Left ventricle myocardium inferior (tissue), 1 donor: ENCODE data around the gene SMC6. TPM values are rescaled to one million over a fixed set of nuclear protein-coding genes. Genes with fewer than 3 reads are reported as not detected.
A peak's percentile ranks its signal among the peaks of the same experiment; 100 is the strongest.

Experiments used
- DNase-seq: peaks from one replicate; pipeline ENCODE4 v3.0.0-alpha.2; 2020
- H3K27ac ChIP-seq: fragments of 200-600 bp; replicated peaks from 2 replicates; pipeline ENCODE4 v1.8.0; 2021
- H3K27me3 ChIP-seq: fragments of 200-600 bp; 2 replicates; pipeline ENCODE4 v1.8.0; 2021; ENCODE audit warnings: low read depth
- H3K36me3 ChIP-seq: fragments of 200-600 bp; 2 replicates; pipeline ENCODE4 v1.8.0; 2021
- H3K4me1 ChIP-seq: fragments of 200-600 bp; 2 replicates; pipeline ENCODE4 v1.8.0; 2021
- H3K4me3 ChIP-seq: fragments of 200-600 bp; 2 replicates; pipeline ENCODE4 v1.8.0; 2021; ENCODE audit warnings: mild to moderate bottlenecking, moderate library complexity
- H3K9me3 ChIP-seq: fragments of 200-600 bp; replicated peaks from 2 replicates; pipeline ENCODE4 v1.8.0; 2021
- intact Hi-C: fragments of 100-400 bp; cut with micrococcal nuclease; formaldehyde crosslinking; loops from one replicate; pipeline ENCODE4 v1.11.0; 2022
- total RNA-seq: library from RNA; stranded (reverse); fragmentation: NEBNext Ultra II Directional; extraction: Animal tissue kit (Norgen Biotek cat#: 25700); gene quantifications from one replicate; pipeline ENCODE4 v1.2.1, GENCODE V29; 2021
- TF ChIP-seq, protein P1 (sequence below): fragments of 200-600 bp; IDR thresholded peaks from 2 replicates; pipeline ENCODE4 v1.8.0; 2021; ENCODE audit warnings: antibody characterized with exemption, mild to moderate bottlenecking, borderline replicate concordance
- donor health status: DM: no; HTN: yes; CAD: no; lungs with severe emphysema.

Gene SMC6
- total RNA-seq, 1 donor from 2014 or later, result 13.3 TPM

DNA sequence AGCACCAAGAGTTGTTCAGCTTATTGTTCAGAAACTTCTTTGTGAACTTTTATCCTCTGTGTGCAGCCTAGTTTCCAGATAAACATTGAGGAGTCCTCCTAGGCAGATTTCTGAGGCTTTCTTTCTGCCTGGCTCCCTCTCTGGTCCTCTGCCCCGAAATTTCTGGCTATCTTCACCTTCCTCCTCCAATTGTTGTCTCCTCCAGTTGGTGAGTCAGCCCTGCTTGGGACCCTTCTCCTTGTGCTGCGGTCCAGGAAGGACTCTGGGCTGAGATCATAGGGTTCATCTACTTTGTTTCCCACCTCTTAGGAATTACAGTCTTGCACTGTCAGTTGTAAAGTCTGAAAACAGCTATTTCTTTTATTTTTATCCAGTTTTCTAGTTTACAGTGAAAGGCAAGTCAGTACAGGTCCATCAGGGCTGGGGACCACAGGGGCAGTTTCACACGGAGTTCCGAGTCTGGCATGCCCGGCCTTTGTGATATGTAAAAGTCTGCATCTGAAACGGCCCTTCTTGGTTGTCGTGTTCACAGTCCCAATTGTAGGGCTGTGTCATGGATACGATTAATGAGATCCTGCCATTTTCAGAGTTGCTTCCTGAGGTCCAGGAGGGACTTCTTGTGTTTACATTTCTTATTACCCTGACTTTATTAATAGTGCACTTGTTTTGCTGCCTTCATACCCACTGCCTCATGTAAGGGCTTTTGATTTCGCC, 100.8 kb downstream of the SMC6 start:
- no peaks in the 10 kb centered on the region for H3K4me1 ChIP-seq

DNA sequence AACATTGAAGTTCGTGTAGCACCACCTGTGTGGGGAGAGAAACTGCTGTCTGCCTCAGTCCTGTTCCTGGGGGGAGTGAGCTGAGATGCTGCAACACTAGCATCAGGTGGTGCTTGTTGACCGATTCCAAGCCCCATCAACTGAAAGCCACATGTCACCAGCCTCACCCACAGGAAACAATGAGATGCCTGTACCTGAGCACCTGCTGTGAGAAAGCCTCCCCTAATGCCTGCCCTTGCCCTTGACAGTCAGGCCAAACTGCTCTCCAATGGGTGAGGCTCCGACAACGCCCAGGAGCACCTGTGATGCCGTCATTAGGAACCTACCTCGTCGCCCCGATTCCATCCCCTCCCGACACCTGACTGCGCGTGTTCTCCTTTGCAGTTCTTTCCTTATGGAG, 104.6 kb downstream of the SMC6 start:
- H3K4me3 ChIP-seq, result no peak overlapping the region
- H3K27ac ChIP-seq, result no peak overlapping the region
- TF ChIP-seq, protein P1, sequence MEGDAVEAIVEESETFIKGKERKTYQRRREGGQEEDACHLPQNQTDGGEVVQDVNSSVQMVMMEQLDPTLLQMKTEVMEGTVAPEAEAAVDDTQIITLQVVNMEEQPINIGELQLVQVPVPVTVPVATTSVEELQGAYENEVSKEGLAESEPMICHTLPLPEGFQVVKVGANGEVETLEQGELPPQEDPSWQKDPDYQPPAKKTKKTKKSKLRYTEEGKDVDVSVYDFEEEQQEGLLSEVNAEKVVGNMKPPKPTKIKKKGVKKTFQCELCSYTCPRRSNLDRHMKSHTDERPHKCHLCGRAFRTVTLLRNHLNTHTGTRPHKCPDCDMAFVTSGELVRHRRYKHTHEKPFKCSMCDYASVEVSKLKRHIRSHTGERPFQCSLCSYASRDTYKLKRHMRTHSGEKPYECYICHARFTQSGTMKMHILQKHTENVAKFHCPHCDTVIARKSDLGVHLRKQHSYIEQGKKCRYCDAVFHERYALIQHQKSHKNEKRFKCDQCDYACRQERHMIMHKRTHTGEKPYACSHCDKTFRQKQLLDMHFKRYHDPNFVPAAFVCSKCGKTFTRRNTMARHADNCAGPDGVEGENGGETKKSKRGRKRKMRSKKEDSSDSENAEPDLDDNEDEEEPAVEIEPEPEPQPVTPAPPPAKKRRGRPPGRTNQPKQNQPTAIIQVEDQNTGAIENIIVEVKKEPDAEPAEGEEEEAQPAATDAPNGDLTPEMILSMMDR, result no peak
- H3K27me3 ChIP-seq, result no peaks in the 10 kb centered on the region
- H3K9me3 ChIP-seq, result no peaks in the 10 kb centered on the region
- no peak for DNase-seq
- intact Hi-C loops, result no loop called here
- H3K4me1 ChIP-seq, result peaks cover 36% of the 10 kb centered on the region
- H3K36me3 ChIP-seq, result no peaks in the 10 kb centered on the region

More for the DNA sequence above, 100.8 kb downstream of the SMC6 start:
- TF ChIP-seq, protein P1, result no peak
- no peak for DNase-seq
- H3K9me3 ChIP-seq, result no peaks in the 10 kb centered on the region
- no peaks in the 10 kb centered on the region for H3K36me3 ChIP-seq
- H3K27ac ChIP-seq, result no peak overlapping the region
- H3K4me3 ChIP-seq, result no peak overlapping the region
- intact Hi-C loops, result no loop called here
- H3K27me3 ChIP-seq, result no peaks in the 10 kb centered on the region

- H3K36me3 ChIP-seq, result no peaks in the 10 kb centered on the region
- H3K27ac ChIP-seq, result no peak overlapping the region
- H3K9me3 ChIP-seq, result no peaks in the 10 kb centered on the region
- TF ChIP-seq, protein P1, result no peak
- H3K4me1 ChIP-seq, result peaks cover 36% of the 10 kb centered on the region
- H3K27me3 ChIP-seq, result no peaks in the 10 kb centered on the region
- intact Hi-C loops, result no loop called here
- H3K4me3 ChIP-seq, result no peak overlapping the region
- no peak for DNase-seq
These were observed 105.0 kb downstream of the SMC6 start for GRCh38 chr2:17648581-17648980.

- H3K4me1 ChIP-seq, result peaks cover 36% of the 10 kb centered on the region
- no peaks in the 10 kb centered on the region for H3K36me3 ChIP-seq
- DNase-seq, result no peak
- H3K4me3 ChIP-seq, result no peak overlapping the region
- peak overlapping the region; percentile 17 for H3K27ac ChIP-seq
- H3K9me3 ChIP-seq, result no peaks in the 10 kb centered on the region
- TF ChIP-seq, protein P1, result no peak
- no peaks in the 10 kb centered on the region for H3K27me3 ChIP-seq
- intact Hi-C loops, result no loop called here
These were observed 106.5 kb downstream of the SMC6 start for GRCh38 chr2:17646838-17647701.

GRCh38 chr2:17646081-17646554, 107.5 kb downstream of the SMC6 start:
- intact Hi-C loops, result no loop called here
- no peak overlapping the region for H3K4me3 ChIP-seq
- no peaks in the 10 kb centered on the region for H3K36me3 ChIP-seq
- H3K4me1 ChIP-seq, result peaks cover 38% of the 10 kb centered on the region
- no peaks in the 10 kb centered on the region for H3K27me3 ChIP-seq
- H3K9me3 ChIP-seq, result no peaks in the 10 kb centered on the region
- DNase-seq, result no peak
- H3K27ac ChIP-seq, result peak overlapping the region; percentile 24
- TF ChIP-seq, protein P1, result peak; percentile 88
